GM19468 (cell line): Measurements from ENCODE around the gene SIL1.
"Not testable (repeated sequence)": the region's sequence is repeated elsewhere in the genome, so short reads cannot be mapped to it uniquely, and the experiment has no call there.

Experiments used
- ATAC-seq: cut with Tn5 transposase; IDR thresholded peaks from one replicate; pipeline ENCODE4 v1.9.1; 2021; ENCODE audit warnings: mild to moderate bottlenecking, moderate library complexity, moderate number of reproducible peaks; ENCODE audit not compliant: unreplicated experiment; ENCODE audit errors: extremely low read depth

The SIL1 gene

DNA sequence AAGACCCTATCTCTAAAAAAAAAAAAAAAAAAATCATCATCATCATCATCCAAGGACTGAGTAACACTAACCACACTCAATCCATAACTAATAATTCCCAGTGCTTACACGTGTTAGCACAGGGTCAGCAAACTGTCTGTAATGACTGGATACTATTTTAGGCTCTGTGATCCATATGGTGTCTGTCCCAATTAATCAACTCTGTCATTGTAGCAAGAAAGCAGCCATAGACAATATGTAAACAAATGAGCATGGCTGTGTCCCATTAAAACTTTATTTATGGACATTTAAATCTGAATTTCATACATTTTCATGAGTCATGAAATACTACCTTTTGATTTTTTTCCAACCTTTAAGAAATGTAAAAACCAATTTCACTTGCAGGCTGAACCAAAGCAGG, 148.4 kb downstream of the SIL1 start:
- no peak for ATAC-seq

DNA sequence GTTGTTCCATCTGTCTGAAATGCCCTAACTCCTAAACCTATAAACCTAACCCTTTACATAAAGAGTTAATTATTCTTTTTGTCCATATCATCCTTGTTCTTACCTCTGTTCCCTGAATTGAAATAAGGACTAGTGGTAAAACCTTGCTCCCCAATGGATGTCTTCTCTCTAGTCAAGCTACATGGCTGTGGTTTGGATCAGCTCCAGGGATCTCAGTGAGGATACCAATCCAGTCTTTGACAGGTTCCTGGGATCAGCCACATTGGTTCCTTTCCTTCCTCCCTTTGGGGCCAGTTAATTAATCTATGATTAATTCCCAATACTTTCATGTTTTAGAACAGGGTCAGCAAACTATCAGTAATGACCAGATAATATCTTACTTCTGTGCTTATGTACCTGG, 151.6 kb downstream of the SIL1 start:
- ATAC-seq: no peak

DNA sequence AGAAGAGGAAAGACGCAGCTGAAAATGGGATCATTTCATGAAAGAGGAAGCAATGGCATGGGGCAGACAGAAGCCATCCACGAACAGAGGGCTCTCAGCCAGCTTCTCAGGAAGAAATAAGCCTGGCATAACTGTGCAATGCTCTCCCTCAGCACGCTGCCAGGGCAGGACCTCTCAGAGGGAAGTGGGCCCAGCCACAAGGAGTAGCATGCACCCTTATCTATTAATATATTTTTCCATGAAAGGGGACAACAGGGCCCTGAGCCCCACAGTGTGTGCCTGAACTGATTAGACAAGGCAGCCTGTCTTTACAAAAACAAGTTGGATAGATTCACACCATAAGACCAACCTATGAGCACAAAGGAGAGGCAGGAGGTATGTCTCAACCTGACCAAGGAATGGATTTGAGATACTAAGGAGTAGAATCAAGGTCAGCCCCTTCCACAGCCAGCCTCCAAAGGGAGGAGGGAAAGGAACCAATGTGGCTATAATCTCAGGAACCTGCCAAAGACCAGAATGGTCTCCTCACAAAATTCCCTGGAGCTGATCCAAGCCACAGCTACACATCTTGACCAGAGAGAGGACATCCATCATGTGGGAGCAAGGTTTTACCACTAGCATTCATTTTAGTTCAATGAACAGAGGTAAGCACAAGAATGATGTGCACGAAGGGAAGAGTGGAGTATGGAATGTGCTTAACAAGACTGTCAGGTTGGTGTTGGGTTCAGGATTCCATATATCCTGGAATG, 154.8 kb downstream of the SIL1 start:
- no peak for ATAC-seq

DNA sequence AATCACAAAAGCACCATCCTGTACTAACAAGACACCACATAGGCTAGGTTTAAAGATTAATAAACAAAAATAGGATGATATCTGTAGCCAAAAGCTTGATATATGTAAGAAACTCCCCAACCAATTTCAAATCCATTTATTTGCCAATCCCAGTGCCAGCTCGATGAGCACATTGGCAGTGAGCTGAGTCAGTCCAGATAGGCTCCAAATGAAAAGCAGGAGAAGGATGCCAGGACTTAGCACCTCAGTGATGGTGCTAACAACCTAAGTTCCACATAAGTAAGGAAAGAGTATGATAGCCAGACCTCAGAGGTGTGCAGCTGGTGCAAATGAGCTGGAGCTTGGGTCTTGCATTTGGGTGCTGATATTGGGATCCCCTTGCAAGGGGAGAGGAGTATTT, 158.1 kb downstream of the SIL1 start:
- ATAC-seq: no peak

DNA sequence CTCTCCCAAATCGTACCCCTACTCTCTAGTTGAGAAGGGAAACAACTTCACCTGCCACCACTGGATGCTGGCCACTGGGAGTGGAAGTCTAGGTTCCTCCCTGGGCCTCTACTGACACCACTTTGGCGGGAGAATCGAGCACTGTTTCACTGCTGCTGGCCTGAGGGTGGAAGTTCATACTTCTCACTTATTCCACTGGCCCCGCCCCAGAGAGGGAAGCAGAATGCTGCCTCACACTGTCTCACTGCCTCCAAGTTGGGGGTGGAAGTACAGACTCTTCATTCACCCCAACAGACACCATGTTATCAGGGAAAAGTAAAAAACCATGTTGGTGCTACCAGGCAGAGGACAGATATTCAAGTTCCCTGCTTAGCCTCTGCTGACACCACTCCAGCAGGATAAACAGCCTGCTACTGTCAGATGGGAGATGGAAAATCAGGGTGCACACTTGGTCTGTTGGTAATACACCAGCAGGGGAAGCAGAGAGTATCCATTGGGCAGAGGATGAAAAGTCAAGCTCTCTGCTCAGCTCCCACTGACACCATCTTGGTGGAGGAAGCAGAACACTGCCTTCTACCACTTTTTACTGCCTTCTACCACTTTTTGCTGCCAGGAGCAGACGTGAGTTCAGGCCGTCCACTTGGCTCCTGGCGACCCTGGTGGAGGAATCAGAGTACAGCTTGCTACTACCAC, 159.4 kb downstream of the SIL1 start:
- no peak for ATAC-seq

DNA sequence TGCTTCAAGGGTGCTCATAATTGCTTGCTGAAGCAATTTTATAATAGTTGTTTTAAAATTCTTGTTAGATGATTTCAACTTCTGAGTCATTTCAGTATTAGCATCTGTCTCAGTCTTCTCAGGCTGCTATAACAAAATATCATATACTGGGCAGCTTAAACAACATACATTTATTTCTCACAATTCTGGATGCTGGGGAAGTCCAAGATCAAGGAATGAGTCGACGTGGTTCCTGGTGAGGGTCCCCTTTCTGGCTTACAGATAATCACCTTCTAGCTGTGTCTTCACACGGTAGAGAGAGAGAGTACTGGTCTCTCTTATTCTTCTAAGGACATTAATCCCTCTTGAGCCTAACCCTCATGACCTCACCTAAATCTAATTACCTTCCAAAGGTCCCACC, 160.4 kb downstream of the SIL1 start:
- no peak for ATAC-seq

DNA sequence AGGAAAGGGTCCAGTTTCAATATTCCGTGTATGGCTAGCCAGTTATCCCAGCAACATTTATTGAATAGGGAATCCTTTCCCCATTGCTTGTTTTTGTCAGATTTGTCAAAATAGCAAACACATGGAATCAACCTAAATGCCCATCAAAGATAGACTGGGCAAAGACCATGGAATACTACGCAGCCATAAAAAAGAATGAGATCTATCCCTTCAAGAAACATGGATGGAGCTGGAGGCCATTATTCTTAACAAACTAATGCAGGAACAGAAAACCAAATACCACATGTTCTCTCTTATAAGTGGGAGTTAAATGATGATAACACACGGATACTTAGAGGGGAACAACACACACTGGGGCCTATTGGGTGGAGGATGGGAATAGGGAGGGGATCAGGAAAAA, 161.8 kb downstream of the SIL1 start:
- not testable (repeated sequence) for ATAC-seq

DNA sequence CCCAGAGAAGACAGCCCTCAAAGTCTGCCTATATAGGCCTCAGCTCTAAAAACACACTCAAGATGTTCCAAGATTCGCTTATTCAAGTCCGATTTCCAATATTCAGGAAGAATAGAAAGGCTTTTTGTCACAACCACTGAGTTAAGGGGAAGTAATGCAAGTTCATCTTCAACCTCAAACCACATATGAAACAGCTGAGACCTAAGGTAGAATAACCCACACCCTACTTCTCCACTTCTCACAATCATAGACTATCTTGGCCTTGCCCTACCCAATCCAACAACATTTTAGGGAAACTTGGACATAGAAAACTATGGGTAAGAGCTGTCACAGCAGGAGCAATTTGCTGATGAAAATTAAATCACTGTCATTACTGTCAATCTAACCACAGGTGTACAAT, 171.0 kb downstream of the SIL1 start:
- no peak for ATAC-seq

DNA sequence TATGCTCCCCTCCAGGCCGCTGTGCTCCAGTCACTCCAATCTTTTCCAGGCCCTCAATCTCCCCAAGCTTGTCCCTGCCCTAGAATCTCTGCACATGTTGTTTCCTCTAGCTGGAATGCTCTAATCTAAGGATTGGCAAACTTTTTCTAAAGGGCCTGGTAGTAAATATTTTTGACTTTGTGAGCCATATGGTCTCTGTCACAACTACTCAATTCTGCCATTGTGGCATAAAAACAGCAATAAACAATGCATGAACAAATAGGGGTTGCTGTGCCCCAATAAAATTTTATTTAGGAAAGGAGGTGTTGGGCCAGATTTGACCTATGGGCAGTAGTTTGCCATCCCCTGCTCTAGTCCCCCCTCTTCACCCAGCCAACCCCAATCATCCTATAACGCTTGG, 172.5 kb downstream of the SIL1 start:
- ATAC-seq: no peak

DNA sequence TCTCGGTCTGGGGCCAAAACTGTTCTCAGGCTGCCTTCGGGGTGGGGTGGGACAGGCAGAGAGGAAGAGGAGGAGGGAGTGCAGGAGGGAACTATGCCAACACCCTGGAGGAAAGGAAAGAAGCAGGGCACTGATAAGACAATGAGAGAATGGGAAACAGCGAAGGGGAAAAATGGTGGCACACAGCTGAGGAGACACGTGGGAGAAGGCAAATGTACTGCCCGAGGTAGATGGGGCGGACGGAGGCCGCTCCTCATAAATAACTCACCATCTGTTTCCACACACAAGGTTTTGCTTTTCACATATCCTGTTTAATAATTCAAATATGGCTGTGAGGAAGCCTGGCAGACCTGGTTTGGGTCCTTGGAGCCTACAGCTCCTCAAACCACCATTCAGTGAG, 174.9 kb downstream of the SIL1 start:
- ATAC-seq: no peak

DNA sequence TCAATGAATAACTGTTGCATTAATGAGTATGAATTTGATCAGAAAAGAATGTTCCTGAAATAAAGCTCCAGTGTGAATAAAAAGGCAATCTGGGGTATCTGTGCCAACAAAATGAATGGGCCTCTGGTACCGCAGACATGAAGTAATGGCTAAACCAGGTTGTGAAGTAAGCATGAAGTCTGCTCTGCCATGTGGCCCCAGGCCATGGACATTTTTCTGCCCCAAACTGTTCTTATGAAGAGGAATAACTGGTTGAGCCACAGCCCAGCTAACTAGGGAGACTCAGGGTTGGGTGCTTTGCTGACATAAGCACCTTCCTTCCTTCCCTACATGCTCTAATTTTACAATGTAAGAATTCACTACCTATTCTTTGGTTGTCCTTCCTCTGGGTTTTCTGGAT, 175.6 kb downstream of the SIL1 start:
- no peak for ATAC-seq

DNA sequence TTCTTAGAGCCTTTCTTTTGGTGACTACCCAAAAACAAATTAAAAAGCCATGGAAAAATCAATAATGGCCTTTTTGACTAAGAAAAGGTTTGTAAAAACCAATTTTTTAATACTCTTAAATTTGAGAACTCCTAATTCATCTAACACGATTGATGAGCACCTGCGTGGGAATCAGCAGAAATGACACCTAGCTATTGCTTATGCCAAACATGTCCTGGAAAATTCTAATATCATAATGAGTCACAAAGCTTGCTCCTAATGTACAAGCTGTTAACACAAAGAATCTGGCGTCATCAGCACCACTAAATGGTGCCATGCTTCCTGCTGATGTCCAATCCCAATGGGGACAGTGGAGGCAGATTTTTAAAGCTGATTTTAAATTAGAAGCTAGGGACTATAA, 176.8 kb downstream of the SIL1 start:
- no peak for ATAC-seq

DNA sequence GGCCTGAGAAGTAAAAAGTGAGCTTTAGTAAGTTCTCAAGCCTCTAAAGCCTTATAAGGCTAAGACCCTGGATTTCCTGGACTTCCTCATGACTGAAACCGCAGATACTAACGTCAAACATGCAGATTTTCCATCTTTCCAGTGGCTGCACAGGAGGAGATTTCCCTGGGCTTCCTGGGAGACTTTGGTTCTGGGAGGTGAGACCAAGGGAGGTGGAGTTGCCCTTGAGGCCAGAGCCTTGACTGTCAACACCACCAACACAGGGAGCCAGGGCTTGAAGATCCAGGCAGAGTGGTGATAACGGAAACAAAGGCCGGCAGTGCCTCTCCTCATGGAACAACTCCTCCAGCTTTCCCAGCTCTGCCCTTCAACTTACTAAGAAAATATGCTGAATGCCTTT, 178.3 kb downstream of the SIL1 start:
- ATAC-seq: no peak

DNA sequence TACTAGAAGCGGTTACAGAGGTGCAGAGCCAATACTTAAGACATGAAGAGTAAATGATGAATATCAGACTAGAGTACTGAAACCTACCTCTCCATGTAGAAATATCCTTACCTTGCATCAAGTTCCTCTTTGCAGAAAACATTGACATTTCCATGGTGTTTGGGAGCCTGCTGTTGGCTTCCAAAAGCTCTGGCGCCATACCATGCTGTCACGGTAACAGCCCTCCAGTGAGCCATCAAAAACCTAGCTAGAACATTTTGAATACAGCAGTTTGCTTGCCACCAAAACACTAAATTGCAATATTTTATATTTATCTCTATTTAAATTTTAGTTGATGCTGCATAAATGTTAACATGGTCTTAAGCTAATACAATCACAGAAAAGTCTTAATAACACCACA, 179.0 kb downstream of the SIL1 start:
- ATAC-seq: no peak

DNA sequence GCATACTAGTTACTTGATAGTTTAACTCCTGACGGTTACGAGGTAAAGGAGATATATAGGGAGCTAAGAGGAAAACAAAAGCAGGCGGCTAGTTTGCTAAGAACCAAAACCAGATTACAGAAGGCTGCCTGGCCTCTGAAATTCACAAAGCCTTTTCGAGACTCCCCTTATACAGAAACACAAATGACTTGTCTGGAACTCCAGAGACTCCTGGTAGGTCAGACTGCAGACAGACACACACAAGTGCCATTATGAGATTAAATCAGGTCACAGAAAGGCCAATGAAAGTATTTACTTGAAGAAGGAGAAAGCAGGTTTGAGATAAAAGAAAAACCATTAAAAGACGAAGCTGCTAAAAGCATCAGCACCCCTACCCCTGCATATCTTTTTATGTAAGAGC, 180.5 kb downstream of the SIL1 start:
- no peak for ATAC-seq

DNA sequence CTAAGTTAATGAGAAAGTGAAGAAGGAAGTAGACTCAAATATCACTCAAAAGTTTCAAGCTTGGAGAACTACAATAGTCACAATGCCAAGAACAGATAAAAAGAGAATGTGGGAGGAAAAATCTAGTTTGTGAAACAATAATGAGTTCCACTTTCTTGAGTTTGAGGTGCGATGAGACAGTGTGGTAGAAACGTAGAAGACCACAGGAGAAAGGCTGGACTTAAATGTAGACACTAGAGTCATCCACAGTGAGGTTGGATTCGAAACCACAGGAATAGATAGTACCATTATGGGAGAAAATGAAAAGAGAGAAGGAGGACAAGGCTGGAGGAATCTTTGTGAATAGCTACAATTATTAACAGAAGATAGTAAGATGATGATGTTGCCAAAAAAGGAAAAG, 182.0 kb downstream of the SIL1 start:
- no peak for ATAC-seq

DNA sequence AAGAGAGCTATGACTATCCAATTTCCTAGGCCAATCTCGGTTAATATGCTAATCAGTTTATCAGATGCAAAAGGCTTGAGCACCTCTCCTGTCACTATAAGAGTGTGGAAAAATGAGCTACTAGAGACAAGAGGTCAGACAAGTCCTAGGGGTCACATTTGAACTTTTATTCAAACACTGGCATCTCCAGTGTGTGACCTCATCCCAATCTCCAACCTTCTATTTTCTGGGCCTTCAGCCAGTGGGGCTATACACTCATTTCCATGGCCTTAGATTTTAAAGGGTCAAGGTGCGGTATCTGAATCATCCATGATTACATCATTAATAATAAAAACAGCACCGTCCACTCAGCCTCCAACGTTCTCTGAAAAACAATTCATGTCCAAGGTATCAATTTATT, 183.4 kb downstream of the SIL1 start:
- ATAC-seq: no peak

DNA sequence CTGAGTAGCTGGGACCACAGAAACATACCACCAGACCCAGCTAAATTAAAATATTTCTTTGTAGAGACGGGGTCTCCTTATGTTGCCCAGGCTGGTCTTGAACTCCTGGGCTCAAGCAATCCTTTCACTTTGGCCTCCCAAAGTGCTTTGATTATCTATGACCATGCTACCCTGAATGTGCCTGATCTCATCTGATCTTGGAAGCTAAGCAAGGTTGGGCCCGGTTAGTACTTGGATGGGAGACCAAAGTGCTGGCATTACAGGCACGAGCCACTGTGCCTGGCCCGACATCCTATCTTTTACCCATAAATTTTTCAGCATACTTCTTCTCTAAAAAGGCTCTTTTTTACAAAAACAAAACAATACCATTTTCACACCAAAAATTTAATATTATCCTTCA, 186.0 kb downstream of the SIL1 start:
- no peak for ATAC-seq

DNA sequence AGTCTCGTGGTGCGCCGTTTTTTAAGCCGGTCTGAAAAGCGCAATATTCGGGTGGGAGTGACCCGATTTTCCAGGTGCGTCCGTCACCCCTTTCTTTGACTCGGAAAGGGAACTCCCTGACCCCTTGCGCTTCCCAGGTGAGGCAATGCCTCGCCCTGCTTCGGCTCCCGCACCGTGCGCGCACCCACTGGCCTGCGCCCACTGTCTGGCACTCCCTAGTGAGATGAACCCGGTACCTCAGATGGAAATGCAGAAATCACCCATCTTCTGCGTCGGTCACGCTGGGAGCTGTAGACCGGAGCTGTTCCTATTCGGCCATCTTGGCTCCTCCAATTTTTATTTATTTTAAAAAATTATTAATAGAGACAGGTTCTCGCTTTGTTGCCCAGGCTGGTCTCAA, 187.0 kb downstream of the SIL1 start:
- not testable (repeated sequence) for ATAC-seq

DNA sequence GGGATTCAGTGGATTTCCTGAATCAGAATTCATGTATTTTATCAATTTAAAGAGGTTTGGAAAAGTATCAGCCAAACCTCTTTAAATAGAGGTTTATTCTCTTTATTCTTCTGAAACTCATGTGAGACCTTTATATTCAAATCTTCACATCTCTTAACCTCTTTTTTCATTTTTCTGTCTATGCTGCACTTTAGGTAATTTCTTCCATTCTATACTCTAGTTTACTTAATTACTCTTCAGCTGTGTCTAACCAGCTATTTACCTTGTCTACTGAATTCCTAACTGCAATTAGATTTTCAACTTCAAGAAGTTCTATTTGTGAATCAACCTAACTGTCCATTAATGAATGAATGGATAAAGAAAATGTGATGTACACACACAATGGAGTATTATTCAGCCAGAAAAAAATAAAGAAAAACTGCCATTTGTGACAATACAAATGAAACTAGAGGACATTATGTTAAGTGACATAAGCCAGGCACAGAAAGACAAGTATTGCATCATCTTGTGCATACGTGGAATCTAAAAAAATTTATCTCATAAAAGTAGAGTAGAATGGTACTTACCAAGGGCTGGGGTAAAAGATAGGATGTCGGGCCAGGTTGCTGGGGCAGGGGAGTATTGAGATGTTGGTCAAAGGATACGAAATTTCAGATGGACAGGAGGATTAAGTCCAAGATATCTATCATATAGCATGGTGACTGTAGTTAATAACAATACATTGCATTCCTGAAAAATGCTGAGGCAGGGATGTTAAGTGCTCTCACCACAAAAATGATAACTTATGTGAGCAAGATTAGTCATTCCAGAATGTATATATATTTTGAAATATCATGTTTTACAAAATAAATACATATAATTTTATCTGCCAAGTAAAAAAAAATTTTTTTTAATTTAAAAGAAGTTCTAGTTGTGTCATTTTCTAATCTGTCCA, 193.5 kb downstream of the SIL1 start:
- ATAC-seq: no peak

DNA sequence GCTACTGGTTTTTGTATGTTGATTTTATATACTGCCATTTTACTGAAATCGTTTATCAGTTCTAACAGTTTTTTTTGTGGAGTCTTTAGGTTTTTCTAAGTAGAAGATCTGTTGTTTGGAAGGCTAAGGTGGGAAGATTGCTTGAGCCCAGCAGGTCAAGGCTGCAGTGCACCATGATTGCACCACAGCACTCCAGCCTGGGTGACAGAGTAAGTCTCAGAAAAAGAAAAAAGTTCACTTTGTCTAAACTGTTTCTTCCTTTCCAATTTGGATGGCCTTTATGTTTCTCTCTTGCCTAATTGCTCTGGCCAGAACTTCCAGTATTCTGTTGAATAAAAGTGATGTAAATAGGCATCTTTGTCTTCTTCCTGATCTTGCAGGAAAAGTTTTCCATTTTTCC, 198.5 kb downstream of the SIL1 start:
- ATAC-seq: no peak
